IPS-NIHi7 (cell line): Measurements from ENCODE around the gene TSHZ2.
"Not testable (repeated sequence)": the region's sequence is repeated elsewhere in the genome, so short reads cannot be mapped to it uniquely, and the experiment has no call there.

Source experiments
- DNase-seq: peaks from one replicate; pipeline ENCODE4 v3.0.0; 2012; ENCODE audit warnings: mixed read lengths; ENCODE audit errors: extremely low spot score

The TSHZ2 gene

GRCh38 chr20:53412577-53413185, 440.5 kb downstream of the TSHZ2 start:
- DNase-seq, result peak; percentile 44

- peak; percentile 91 for DNase-seq
Measured at GRCh38 chr20:53413186-53413631, 441.1 kb downstream of the TSHZ2 start.

- DNase-seq, result not testable (repeated sequence)
Measured at GRCh38 chr20:53413845-53414244, 441.7 kb downstream of the TSHZ2 start.

GRCh38 chr20:53419693-53420460, 447.7 kb downstream of the TSHZ2 start:
- DNase-seq, result no peak

- DNase-seq, result no peak
Measured at GRCh38 chr20:53421343-53421742, 449.2 kb downstream of the TSHZ2 start.

GRCh38 chr20:53422039-53422438, 449.9 kb downstream of the TSHZ2 start:
- DNase-seq, result no peak

- DNase-seq, result no peak
Measured at GRCh38 chr20:53423587-53424146, 451.5 kb downstream of the TSHZ2 start.

- no peak for DNase-seq
Measured at GRCh38 chr20:53425481-53425880, 453.3 kb downstream of the TSHZ2 start.

- DNase-seq, result no peak
Measured at GRCh38 chr20:53425941-53426340, 453.8 kb downstream of the TSHZ2 start.

GRCh38 chr20:53426766-53427312, 454.7 kb downstream of the TSHZ2 start:
- no peak for DNase-seq

- no peak for DNase-seq
Measured at GRCh38 chr20:53427951-53428350, 455.8 kb downstream of the TSHZ2 start.

GRCh38 chr20:53428588-53428987, 456.4 kb downstream of the TSHZ2 start:
- no peak for DNase-seq

- DNase-seq, result no peak
Measured at GRCh38 chr20:53428996-53429395, 456.8 kb downstream of the TSHZ2 start.

- DNase-seq, result no peak
Measured at GRCh38 chr20:53434662-53435061, 462.5 kb downstream of the TSHZ2 start.

- DNase-seq, result not testable (repeated sequence)
Measured at GRCh38 chr20:53436927-53437326, 464.8 kb downstream of the TSHZ2 start.

- no peak for DNase-seq
Measured at GRCh38 chr20:53438368-53438767, 466.2 kb downstream of the TSHZ2 start.

GRCh38 chr20:53439046-53439445, 466.9 kb downstream of the TSHZ2 start:
- no peak for DNase-seq

- no peak for DNase-seq
Measured at GRCh38 chr20:53439616-53440015, 467.5 kb downstream of the TSHZ2 start.

- DNase-seq, result no peak
Measured at GRCh38 chr20:53444401-53445149, 472.4 kb downstream of the TSHZ2 start.

GRCh38 chr20:53445321-53445731, 473.2 kb downstream of the TSHZ2 start:
- DNase-seq, result no peak

- DNase-seq, result no peak
Measured at GRCh38 chr20:53445932-53446331, 473.8 kb downstream of the TSHZ2 start.

- no peak for DNase-seq
Measured at GRCh38 chr20:53447316-53447715, 475.2 kb downstream of the TSHZ2 start.
